ENCODE data around the gene ATXN10. TPM values are rescaled to one million over a fixed set of nuclear protein-coding genes. Genes with fewer than 3 reads are reported as not detected.

Gene ATXN10
- total and polyA plus RNA-seq, 10 of the 15 experiments (the other 5 are each of a cell fraction or from before 2014, with no cell fraction given) = 29.2 to 249 (median 146) TPM

- TF ChIP-seq, protein P1, sequence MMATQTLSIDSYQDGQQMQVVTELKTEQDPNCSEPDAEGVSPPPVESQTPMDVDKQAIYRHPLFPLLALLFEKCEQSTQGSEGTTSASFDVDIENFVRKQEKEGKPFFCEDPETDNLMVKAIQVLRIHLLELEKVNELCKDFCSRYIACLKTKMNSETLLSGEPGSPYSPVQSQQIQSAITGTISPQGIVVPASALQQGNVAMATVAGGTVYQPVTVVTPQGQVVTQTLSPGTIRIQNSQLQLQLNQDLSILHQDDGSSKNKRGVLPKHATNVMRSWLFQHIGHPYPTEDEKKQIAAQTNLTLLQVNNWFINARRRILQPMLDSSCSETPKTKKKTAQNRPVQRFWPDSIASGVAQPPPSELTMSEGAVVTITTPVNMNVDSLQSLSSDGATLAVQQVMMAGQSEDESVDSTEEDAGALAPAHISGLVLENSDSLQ (IDR thresholded peaks at IDR 0.05) = peak; percentile 41; the same call in 1 of the 2 replicates
- TF ChIP-seq SMARCA5 (IDR thresholded peaks at IDR 0.05) (no peak), CBFB (IDR thresholded peaks at IDR 0.05; ENCODE audit: low read depth) (peak; percentile 90), ATF7 (IDR thresholded peaks at IDR 0.05; ENCODE audit: low read depth) (peak; percentile 26; the same call in 1 of the 2 replicates), RUNX3 (IDR thresholded peaks at IDR 0.05; ENCODE audit: low read length) (peak; percentile 96), MYB (IDR thresholded peaks at IDR 0.05; ENCODE audit: borderline replicate concordance, low read depth, low read length) (no peak), TCF7 (IDR thresholded peaks at IDR 0.05; ENCODE audit: borderline replicate concordance) (no peak; the same call in 1 of the 2 replicates), IRF3 (IDR thresholded peaks at IDR 0.05) (no peak), SP1 (IDR thresholded peaks at IDR 0.05; ENCODE audit: low read depth, low read length) (no peak), ZNF274 (IDR thresholded peaks at IDR 0.05; ENCODE audit: insufficient read depth, insufficient read length) (no peak), NBN (IDR thresholded peaks at IDR 0.05) (no peak), TCF3 (IDR thresholded peaks at IDR 0.05; ENCODE audit: borderline replicate concordance, insufficient read depth, low read depth, low read length) (0 out of 2 replicates have a peak, but pooled peaks have one; percentile 59), MYC (IDR thresholded peaks at IDR 0.05; ENCODE audit: insufficient read depth, insufficient read length, insufficient replicate concordance, low read length, severe bottlenecking) (no peak), SPI1 (IDR thresholded peaks at IDR 0.05; ENCODE audit: borderline replicate concordance, insufficient read depth, low read depth, low read length) (peak; percentile 76), NR2F1 (conservative IDR thresholded peaks at IDR 0.05) (peak; percentile 45; the same call in 1 of the 2 replicates), CHD2 (IDR thresholded peaks at IDR 0.05; ENCODE audit: borderline replicate concordance, low read depth, low read length) (no peak), BACH1 (IDR thresholded peaks at IDR 0.05; ENCODE audit: borderline replicate concordance) (peak; percentile 78), BHLHE40 (IDR thresholded peaks at IDR 0.05; ENCODE audit: borderline replicate concordance in 1 of 2, low read depth in 2 of 2, low read length in 1 of 2) (peak in 1 of 2 experiments; percentile 44; a peak in 1 of 4 replicates), SUZ12 (IDR thresholded peaks at IDR 0.05; ENCODE audit: unreplicated experiment) (no peak), ASH2L (IDR thresholded peaks at IDR 0.05; ENCODE audit: borderline replicate concordance, low read depth) (no peak), CEBPB (IDR thresholded peaks at IDR 0.05; ENCODE audit: borderline replicate concordance in 1 of 2, low read depth in 2 of 2, low read length in 2 of 2) (peak in 1 of 2 experiments; percentile 80; a peak in 1 of 4 replicates), SREBF2 (IDR thresholded peaks at IDR 0.05; ENCODE audit: low read length) (no peak), KAT2A (conservative IDR thresholded peaks at IDR 0.05; ENCODE audit: control insufficient read depth, low read depth, low read length) (no peak), EED (IDR thresholded peaks at IDR 0.05; ENCODE audit: low read depth) (peak; percentile 83), SRF (IDR thresholded peaks at IDR 0.05; ENCODE audit: low read depth in 2 of 2, low read length in 2 of 2) (no peak), ZBTB11 (CRISPR knock-in tag; IDR thresholded peaks at IDR 0.05) (no peak)
Observed at GRCh38 chr22:45678961-45679912, 7.6 kb downstream of the ATXN10 start (continued).

All from GM12878 (cell line).